GM19467 (cell line): ENCODE measurements around the gene OOSP3.

Experiments
- ATAC-seq: cut with Tn5 transposase; IDR thresholded peaks from one replicate; pipeline ENCODE4 v1.9.1; 2021; ENCODE audit warnings: mild to moderate bottlenecking, moderate library complexity; ENCODE audit not compliant: unreplicated experiment

Gene OOSP3

DNA sequence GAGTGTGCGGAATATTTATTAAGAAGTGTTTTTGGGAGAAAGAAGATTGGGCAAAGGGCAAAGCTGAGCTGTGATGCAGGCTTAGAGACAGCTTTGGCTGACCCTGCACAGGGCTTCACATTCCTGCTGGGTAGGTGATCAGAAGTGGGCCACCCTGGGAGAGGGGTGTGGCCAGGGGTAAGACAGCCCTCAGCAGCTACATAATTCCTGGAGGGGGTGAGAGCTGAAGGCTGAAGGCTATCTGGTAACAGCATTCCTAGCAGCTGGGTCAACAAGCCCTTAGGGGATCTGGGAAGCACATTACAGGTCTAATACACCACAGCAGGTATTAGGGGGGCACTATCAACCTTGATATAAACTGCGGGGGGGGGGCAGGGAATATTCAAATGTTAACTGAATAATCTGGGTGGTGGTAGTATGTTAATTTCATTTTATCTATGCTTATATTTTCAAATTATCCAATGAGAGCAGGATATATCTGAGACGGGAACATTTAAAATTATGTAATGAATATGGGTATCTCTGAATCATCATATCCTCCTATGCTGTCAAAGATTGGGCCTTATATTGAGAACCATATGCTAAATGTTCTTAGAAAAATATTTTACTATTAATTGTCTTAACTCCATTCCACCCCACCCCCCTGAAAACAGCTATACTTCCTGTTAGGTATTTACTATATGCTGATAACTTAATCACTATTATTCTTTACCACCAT lies 65.6 kb downstream of the OOSP3 start:
- no peak for ATAC-seq

- no peak for ATAC-seq
These were observed 66.1 kb downstream of the OOSP3 start for GRCh38 chr11:59944720-59945119.
